GM19328 (cell line): ENCODE measurements around the gene MNAT1.
A peak's percentile ranks its signal among the peaks of the same experiment; 100 is the strongest.

ENCODE experiments used
- ATAC-seq: cut with Tn5 transposase; IDR thresholded peaks from one replicate; pipeline ENCODE4 v1.9.1; 2021; ENCODE audit warnings: mild to moderate bottlenecking, moderate library complexity; ENCODE audit not compliant: unreplicated experiment

MNAT1 gene

GRCh38 chr14:60956632-60957031 lies 222.1 kb downstream of the MNAT1 start:
- ATAC-seq: no peak

GRCh38 chr14:60958146-60958545 lies 223.6 kb downstream of the MNAT1 start:
- ATAC-seq: no peak

- no peak for ATAC-seq
Measured at GRCh38 chr14:60963761-60964160, 229.2 kb downstream of the MNAT1 start.

GRCh38 chr14:60964904-60965303 lies 230.3 kb downstream of the MNAT1 start:
- no peak for ATAC-seq

GRCh38 chr14:60965402-60965801 lies 230.8 kb downstream of the MNAT1 start:
- no peak for ATAC-seq

- no peak for ATAC-seq
Measured at GRCh38 chr14:60968099-60968498, 233.5 kb downstream of the MNAT1 start.

- ATAC-seq: no peak
Measured at GRCh38 chr14:60968671-60969070, 234.1 kb downstream of the MNAT1 start.

GRCh38 chr14:60970146-60970545 lies 235.6 kb downstream of the MNAT1 start:
- ATAC-seq: no peak

GRCh38 chr14:60971271-60971670 lies 236.7 kb downstream of the MNAT1 start:
- ATAC-seq: no peak

GRCh38 chr14:60972295-60972694 lies 237.7 kb downstream of the MNAT1 start:
- ATAC-seq: no peak

GRCh38 chr14:60973070-60973469 lies 238.5 kb downstream of the MNAT1 start:
- ATAC-seq: no peak

- ATAC-seq: no peak
Measured at GRCh38 chr14:60974090-60974651, 239.6 kb downstream of the MNAT1 start.

- ATAC-seq: no peak
Measured at GRCh38 chr14:60975551-60975950, 241.0 kb downstream of the MNAT1 start.

GRCh38 chr14:60977847-60978246 lies 243.3 kb downstream of the MNAT1 start:
- ATAC-seq: no peak

GRCh38 chr14:60980811-60981632 lies 246.5 kb downstream of the MNAT1 start, which contains the start of the genes SLC38A6 and TRMT5:
Gene SLC38A6, plus strand, starts transcription at chr14:60981245. Its CDS starts 33 bp downstream, at chr14:60981278.
Gene TRMT5, minus strand, starts transcription at chr14:60981079. Its CDS starts 106 bp downstream, at chr14:60980973.
- peak; percentile 78 for ATAC-seq

GRCh38 chr14:60981633-60982455 lies 247.3 kb downstream of the MNAT1 start:
- no peak for ATAC-seq

GRCh38 chr14:60984196-60984595 lies 249.6 kb downstream of the MNAT1 start:
- no peak for ATAC-seq

GRCh38 chr14:60986500-60986899 lies 251.9 kb downstream of the MNAT1 start:
- ATAC-seq: no peak

- no peak for ATAC-seq
Measured at GRCh38 chr14:60989599-60989998, 255.0 kb downstream of the MNAT1 start.

GRCh38 chr14:60998617-60999016 lies 264.1 kb downstream of the MNAT1 start:
- ATAC-seq: no peak

GRCh38 chr14:60999536-60999935 lies 265.0 kb downstream of the MNAT1 start:
- ATAC-seq: no peak
